ENCODE measurements around the gene AKT1.
A peak's percentile ranks its signal among the peaks of the same experiment; 100 is the strongest.

The AKT1 gene

DNA sequence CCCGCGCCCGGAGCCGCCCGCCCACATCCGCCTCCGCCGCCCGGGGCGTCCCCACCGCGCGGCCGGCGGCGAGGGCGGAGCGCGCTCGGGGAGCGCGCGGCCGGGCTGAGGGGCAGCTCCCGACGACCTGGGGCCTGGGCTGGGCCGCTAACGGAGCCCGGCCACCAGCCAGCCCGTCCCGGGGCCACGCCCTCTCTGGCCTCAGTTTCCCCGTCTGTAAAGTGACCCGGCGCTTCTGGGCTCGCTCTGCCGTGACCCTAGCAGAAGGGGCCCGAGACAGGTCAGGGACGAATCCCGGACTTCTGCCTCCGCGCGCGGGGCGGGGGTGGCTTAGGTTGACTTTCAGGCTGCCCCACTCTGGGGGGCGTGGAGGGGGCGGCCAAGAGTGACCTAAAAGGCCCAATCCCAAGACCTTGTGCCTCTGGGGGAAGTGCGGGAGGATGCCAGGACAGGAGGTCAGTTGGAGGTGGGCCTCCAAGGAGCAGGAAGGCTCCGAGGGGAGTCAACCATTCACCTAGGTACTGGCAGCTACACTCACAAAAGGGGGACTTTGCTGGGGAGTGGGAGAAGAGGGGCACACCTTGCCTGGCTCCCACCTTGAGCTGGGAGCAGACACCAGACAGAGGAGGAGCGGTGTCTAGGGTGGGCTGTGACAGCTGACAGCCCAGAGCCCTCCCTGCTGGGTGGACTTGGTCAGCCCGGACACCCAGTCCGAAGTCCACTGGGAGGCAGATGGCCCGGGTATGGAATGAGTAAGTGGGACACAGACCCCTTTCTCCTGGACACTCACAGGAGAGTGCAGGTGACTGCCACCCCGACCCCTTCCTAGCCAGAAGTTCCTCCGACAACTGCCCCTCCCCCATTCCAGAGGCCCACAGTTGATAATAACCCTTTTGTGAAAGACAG is 486 bp upstream of the AKT1 start:
- TF ChIP-seq, protein P1, sequence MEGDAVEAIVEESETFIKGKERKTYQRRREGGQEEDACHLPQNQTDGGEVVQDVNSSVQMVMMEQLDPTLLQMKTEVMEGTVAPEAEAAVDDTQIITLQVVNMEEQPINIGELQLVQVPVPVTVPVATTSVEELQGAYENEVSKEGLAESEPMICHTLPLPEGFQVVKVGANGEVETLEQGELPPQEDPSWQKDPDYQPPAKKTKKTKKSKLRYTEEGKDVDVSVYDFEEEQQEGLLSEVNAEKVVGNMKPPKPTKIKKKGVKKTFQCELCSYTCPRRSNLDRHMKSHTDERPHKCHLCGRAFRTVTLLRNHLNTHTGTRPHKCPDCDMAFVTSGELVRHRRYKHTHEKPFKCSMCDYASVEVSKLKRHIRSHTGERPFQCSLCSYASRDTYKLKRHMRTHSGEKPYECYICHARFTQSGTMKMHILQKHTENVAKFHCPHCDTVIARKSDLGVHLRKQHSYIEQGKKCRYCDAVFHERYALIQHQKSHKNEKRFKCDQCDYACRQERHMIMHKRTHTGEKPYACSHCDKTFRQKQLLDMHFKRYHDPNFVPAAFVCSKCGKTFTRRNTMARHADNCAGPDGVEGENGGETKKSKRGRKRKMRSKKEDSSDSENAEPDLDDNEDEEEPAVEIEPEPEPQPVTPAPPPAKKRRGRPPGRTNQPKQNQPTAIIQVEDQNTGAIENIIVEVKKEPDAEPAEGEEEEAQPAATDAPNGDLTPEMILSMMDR (IDR thresholded peaks at IDR 0.05) = no peak
- Histone ChIP-seq H3K27me3 (no peaks in the 10 kb centered on the region), H3K4me3 (peak overlapping the region; percentile 60 to 90), H3K36me3 (peaks cover 0 to 18% (median 8%) of the 10 kb centered on the region in 3 donors), H3K4me1 (peaks cover 0 to 72% (median 53%) of the 10 kb centered on the region in 4 donors), H3K27ac (peak overlapping the region; percentile 83 to 100), H3K9me3 (no peaks in the 10 kb centered on the region)
- DNase-seq = no peak
- intact Hi-C loops (cut with DNase I; ENCODE audit: low total_unique reads) = no loop called here

DNA sequence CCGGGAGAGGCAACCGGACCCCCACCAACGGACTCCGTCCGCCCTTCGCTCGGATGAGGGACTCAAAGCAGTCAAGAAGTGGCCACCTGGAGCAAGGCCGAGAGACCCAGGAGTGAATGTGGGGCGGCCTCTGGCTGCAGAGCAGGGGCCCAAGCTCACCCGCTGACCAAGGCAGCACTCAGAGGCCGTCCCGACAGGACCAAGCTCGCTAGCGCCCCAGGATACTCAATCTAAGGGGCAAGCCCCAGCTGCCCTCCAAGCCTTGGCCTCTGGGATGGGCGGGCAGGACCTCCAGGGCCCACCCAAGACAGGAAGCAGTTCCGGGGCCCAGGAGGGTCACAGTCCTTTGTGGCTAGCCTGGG is 936 bp downstream of the AKT1 start:
- H3K4me1 ChIP-seq = peaks cover 0 to 77% (median 49%) of the 10 kb centered on the region in 4 donors
- DNase-seq = no peak
- peak overlapping the region; percentile 68 to 90 for H3K4me3 ChIP-seq
- intact Hi-C loops (cut with DNase I; ENCODE audit: low total_unique reads) = no loop called here
- TF ChIP-seq, protein P1 (IDR thresholded peaks at IDR 0.05) = no peak
- H3K9me3 ChIP-seq = no peaks in the 10 kb centered on the region
- H3K36me3 ChIP-seq = peaks cover 12 to 32% (median 22%) of the 10 kb centered on the region in 3 donors
- peak overlapping the region; percentile 58 to 75 for H3K27ac ChIP-seq
- no peaks in the 10 kb centered on the region for H3K27me3 ChIP-seq

DNA sequence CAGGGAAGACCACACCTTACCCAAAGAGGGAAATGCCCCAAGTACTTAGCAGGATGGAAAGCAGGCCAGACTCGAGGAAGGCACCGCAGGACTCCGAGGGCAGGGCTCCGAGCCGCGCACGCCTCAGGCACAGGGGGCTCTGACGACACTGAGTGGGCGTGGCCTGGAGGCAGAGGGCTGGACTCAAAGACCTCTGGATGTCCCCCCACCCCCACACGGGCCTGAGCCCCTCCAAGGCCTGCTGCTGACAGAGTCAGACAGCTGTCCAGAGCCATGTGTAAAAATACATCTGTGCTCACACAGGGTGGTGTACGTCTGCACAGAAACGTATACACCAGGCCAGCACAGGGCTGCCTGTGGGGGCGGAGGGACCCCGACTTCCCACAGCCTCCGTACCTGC is 1.4 kb downstream of the AKT1 start:
- TF ChIP-seq, protein P1 (IDR thresholded peaks at IDR 0.05) = no peak
- no peaks in the 10 kb centered on the region for H3K27me3 ChIP-seq
- peak overlapping the region; percentile 58 to 75 for H3K27ac ChIP-seq
- peaks cover 12 to 37% (median 24%) of the 10 kb centered on the region in 3 donors for H3K36me3 ChIP-seq
- H3K4me1 ChIP-seq = peaks cover 0 to 80% (median 47%) of the 10 kb centered on the region in 4 donors
- intact Hi-C loops (cut with DNase I; ENCODE audit: low total_unique reads) = no loop called here
- DNase-seq = no peak
- H3K4me3 ChIP-seq = peak overlapping the region; percentile 68 to 90
- no peaks in the 10 kb centered on the region for H3K9me3 ChIP-seq

DNA sequence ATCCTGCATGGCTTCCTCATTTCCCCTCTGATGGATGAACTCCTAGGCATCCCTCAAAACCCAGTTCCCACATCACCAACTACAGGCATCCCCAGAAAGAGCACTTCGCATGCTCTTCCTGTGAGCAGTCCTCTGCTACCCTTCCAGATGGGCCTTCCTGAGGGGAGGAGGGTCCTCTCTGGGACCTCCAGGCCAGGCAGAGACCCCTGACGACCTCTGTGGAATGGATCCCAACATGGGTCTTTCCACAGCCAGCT is 1.9 kb downstream of the AKT1 start:
- H3K27me3 ChIP-seq = no peaks in the 10 kb centered on the region
- peak overlapping the region; percentile 68 to 90 for H3K4me3 ChIP-seq
- intact Hi-C loops (cut with DNase I; ENCODE audit: low total_unique reads) = no loop called here
- TF ChIP-seq, protein P1 (IDR thresholded peaks at IDR 0.05) = no peak
- H3K36me3 ChIP-seq = peaks cover 12 to 42% (median 24%) of the 10 kb centered on the region in 3 donors
- DNase-seq = no peak
- peaks cover 0 to 85% (median 49%) of the 10 kb centered on the region in 4 donors for H3K4me1 ChIP-seq
- H3K27ac ChIP-seq = peak overlapping the region in 1 of 2 donors; percentile 75
- no peaks in the 10 kb centered on the region for H3K9me3 ChIP-seq

DNA sequence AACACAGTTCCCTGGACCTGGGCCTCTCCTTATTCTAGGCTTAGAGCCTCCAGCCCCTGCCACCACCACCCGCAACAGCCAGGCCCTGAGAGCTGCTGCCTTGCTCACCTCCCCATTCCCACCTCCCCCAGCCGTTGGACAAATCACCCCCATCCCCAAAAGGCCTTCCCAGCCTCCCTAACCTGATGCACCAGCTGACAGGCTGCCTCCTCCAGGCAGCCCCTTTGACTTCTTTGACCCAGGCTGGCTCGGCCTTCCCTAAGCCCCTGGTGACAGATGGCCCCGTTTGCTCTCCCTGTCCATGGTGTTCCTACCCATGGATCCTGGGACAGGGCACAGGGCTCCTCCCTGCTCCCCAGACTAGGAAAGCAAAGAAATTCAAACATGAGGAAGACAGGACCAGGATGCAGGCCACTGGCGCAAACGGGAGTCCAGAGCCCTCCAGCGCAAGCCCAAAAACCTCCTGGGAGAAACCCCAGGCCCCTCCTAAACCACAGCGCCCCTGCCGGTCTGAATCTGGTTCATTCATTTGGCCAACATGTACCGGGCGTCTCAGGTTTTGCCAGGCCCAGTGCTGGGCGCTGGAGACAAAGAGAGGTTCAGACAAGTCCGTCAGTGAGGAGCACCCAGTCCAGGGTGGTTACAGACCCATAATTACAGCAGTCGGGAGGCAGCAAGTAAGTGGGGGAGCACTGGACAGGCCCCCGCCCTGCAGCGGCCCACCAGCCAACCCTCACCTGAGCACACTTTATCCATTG is 2.4 kb downstream of the AKT1 start:
- TF ChIP-seq, protein P1 (IDR thresholded peaks at IDR 0.05) = no peak
- no peaks in the 10 kb centered on the region for H3K9me3 ChIP-seq
- peak overlapping the region; percentile 18 to 75 for H3K27ac ChIP-seq
- no peak for DNase-seq
- intact Hi-C loops (cut with DNase I; ENCODE audit: low total_unique reads) = no loop called here
- H3K4me3 ChIP-seq = peak overlapping the region in 1 of 2 donors; percentile 68
- H3K4me1 ChIP-seq = peaks cover 0 to 90% (median 52%) of the 10 kb centered on the region in 4 donors
- H3K36me3 ChIP-seq = peaks cover 12 to 47% (median 27%) of the 10 kb centered on the region in 3 donors
- H3K27me3 ChIP-seq = no peaks in the 10 kb centered on the region

Data from tibial artery (tissue), 4 donors.